Caco-2 (cell line): ENCODE results near the gene SLC10A2. TPM values are rescaled to one million over a fixed set of nuclear protein-coding genes. Genes with fewer than 3 reads are reported as not detected.

Experiments used
- BruUV-seq: library from RNA; stranded (reverse); fragments of 400-500 nt; replicated peaks from 2 replicates; lab custom pipeline; 2021; lab: Mats Ljungman, UMichigan
- CTCF ChIA-PET: fragments of 300-600 bp; sonication (Branson Sonifier 250); formaldehyde crosslinking; loops from one replicate; lab custom pipeline; 2022; ENCODE audit warnings: antibody characterized with exemption; lab: Charles Lee
- POLR2A ChIA-PET: fragments of 300-600 bp; sonication (Branson Sonifier 250); formaldehyde crosslinking; loops from one replicate; lab custom pipeline; 2022; ENCODE audit warnings: antibody characterized with exemption; lab: Charles Lee
- DNase-seq, 2 experiments: peaks; one replicate each; pipeline versions ENCODE4 v3.0.0 to v3.0.0-alpha.2; 2020 to 2022
- H3K27me3 ChIP-seq: replicated peaks from 2 replicates; pipeline ENCODE4 v1.6.0; 2011; ENCODE audit warnings: low read length; ENCODE audit not compliant: control insufficient read depth, insufficient read depth
- H3K36me3 ChIP-seq: 2 replicates; pipeline ENCODE4 v1.5.1; 2011; ENCODE audit warnings: low read length; ENCODE audit not compliant: control insufficient read depth, insufficient read depth
- H3K4me1 ChIP-seq: fragments of 250-450 bp; sonication (Bioruptor Pico); 2 replicates; pipeline ENCODE4 v1.5.1; 2020; ENCODE audit warnings: mild to moderate bottlenecking
- H3K4me3 ChIP-seq: 2 replicates; pipeline ENCODE4 v1.5.1; 2011; ENCODE audit warnings: low read depth, mild to moderate bottlenecking, control low read depth, low read length
- H3K9me3 ChIP-seq: fragments of 250-450 bp; sonication (Bioruptor Pico); 2 replicates; pipeline ENCODE4 v1.5.1; 2020; ENCODE audit warnings: mild to moderate bottlenecking, moderate library complexity
- H3K27ac Mint-ChIP-seq: one replicate; pipeline ENCODE4 v1.8.0; 2022; ENCODE audit warnings: mixed read lengths; ENCODE audit not compliant: unreplicated experiment
- H3K27me3 Mint-ChIP-seq: one replicate; pipeline ENCODE4 v1.8.0; 2022; ENCODE audit warnings: mixed read lengths; ENCODE audit not compliant: insufficient read depth, unreplicated experiment
- H3K36me3 Mint-ChIP-seq: one replicate; pipeline ENCODE4 v1.8.0; 2022; ENCODE audit warnings: mild to moderate bottlenecking, mixed read lengths; ENCODE audit not compliant: insufficient read depth, unreplicated experiment
- H3K4me1 Mint-ChIP-seq: one replicate; pipeline ENCODE4 v1.8.0; 2022; ENCODE audit warnings: low read depth, mixed read lengths; ENCODE audit not compliant: unreplicated experiment
- H3K4me3 Mint-ChIP-seq: one replicate; pipeline ENCODE4 v1.8.0; 2022; ENCODE audit warnings: mild to moderate bottlenecking, moderate library complexity, mixed read lengths; ENCODE audit not compliant: unreplicated experiment
- H3K9me3 Mint-ChIP-seq: one replicate; pipeline ENCODE4 v1.8.0; 2022; ENCODE audit warnings: mixed read lengths; ENCODE audit not compliant: unreplicated experiment
- CTCF ChIP-seq, 2 experiments: fragments of 200-600 bp in 1 of 2; IDR thresholded peaks; 1 replicate in 1 of 2; 2 replicates in 1 of 2; pipeline versions ENCODE4 v1.5.1 to v1.8.0; 2011 to 2022; ENCODE audit warnings: antibody characterized with exemption in 1 of 2, control low read depth in 1 of 2, inconsistent platforms in 1 of 2, low read depth in 1 of 2, low read length in 1 of 2, mild to moderate bottlenecking in 1 of 2, moderate library complexity in 1 of 2; ENCODE audit not compliant: insufficient read depth in 1 of 2, severe bottlenecking in 1 of 2, unreplicated experiment in 1 of 2
- intact Hi-C: fragments of 100-400 bp; cut with micrococcal nuclease; formaldehyde crosslinking; loops from one replicate; pipeline ENCODE4 v1.10.0; 2022; ENCODE audit not compliant: unreplicated experiment
- total RNA-seq: library from RNA; stranded (reverse); gene quantifications from 2 replicates; pipeline ENCODE4 v1.2.3, GENCODE V29; 2022

SLC10A2 gene
- total RNA-seq, 1 experiment from 2014 or later = not detected

DNA sequence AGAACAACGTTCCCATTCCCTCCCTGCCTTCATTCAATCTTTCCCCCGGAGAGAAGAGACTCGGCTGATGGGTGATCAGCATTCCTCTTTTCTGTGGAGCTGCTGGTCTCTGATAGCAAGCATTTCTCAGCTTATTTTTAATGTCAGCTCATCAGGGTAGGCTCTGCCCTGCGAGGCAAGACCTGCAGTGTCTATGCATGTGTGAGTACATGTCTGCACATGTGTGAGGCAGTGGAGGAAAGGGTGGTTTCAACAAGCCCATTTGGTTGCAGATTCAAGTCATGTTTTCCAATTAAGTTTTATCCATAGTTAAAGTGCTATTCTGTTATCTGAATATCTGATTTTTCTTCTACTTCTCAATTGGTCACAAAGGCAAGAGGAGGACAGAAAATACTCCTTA lies 19.5 kb downstream of the SLC10A2 start:
- ChIA-PET CTCF (no interaction called here), POLR2A (no interaction called here)
- TF ChIP-seq CTCF (IDR thresholded peaks at IDR 0.05; ENCODE audit: insufficient read depth in 1 of 2, low read depth in 1 of 2, low read length in 1 of 2, severe bottlenecking in 1 of 2, unreplicated experiment in 1 of 2) = no peak
- Histone ChIP-seq H3K4me1 (no peaks in the 10 kb centered on the region), H3K36me3 (no peaks in the 10 kb centered on the region), H3K27me3 (no peaks in the 10 kb centered on the region), H3K9me3 (no peaks in the 10 kb centered on the region), H3K4me3 (no peak overlapping the region)
- Mint-ChIP-seq H3K27me3 (no peaks in the 10 kb centered on the region), H3K4me1 (no peaks in the 10 kb centered on the region), H3K9me3 (peaks cover 11% of the 10 kb centered on the region), H3K36me3 (no peaks in the 10 kb centered on the region), H3K27ac (no peak overlapping the region), H3K4me3 (no peak overlapping the region)
- no peak for DNase-seq
- intact Hi-C loops = no loop called here
- no TSS peak for BruUV-seq

DNA sequence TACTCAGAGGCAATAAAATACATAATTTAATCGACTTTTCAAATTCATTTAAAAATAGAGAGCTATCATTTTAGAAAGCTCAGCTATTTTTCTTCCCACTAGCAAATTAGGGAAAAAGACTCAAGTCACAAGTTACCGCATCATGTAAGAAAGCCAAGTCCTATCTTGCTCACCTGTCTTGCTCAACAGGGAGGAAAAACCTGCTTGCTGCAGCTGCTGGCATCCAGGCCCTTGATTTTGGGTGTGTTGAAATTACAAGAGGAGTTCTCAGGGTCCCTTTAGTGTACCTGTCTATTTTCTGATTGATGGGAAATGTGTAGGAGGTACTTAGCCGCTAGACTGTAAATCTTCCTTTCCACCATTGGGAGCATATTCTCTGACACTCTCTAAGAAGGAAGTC lies 22.2 kb downstream of the SLC10A2 start:
- Histone ChIP-seq H3K36me3 (no peaks in the 10 kb centered on the region), H3K4me1 (no peaks in the 10 kb centered on the region), H3K4me3 (no peak overlapping the region), H3K9me3 (peaks cover 4% of the 10 kb centered on the region; the same call in 1 of the 2 replicates), H3K27me3 (no peaks in the 10 kb centered on the region)
- Mint-ChIP-seq H3K9me3 (peaks cover 11% of the 10 kb centered on the region), H3K36me3 (no peaks in the 10 kb centered on the region), H3K4me1 (no peaks in the 10 kb centered on the region), H3K4me3 (no peak overlapping the region), H3K27me3 (no peaks in the 10 kb centered on the region), H3K27ac (no peak overlapping the region)
- POLR2A ChIA-PET = no interaction called here
- no peak for TF ChIP-seq CTCF (IDR thresholded peaks at IDR 0.05; ENCODE audit: insufficient read depth in 1 of 2, low read depth in 1 of 2, low read length in 1 of 2, severe bottlenecking in 1 of 2, unreplicated experiment in 1 of 2)
- intact Hi-C loops = no loop called here
- DNase-seq = no peak
- BruUV-seq = no TSS peak
- CTCF ChIA-PET = no interaction called here

- Histone ChIP-seq H3K27me3 (no peaks in the 10 kb centered on the region), H3K4me3 (no peak overlapping the region), H3K36me3 (no peaks in the 10 kb centered on the region), H3K4me1 (no peaks in the 10 kb centered on the region; the same call in 1 of the 2 replicates), H3K9me3 (peaks cover 4% of the 10 kb centered on the region; the same call in 1 of the 2 replicates)
- no peak overlapping the region for H3K4me3 Mint-ChIP-seq
- no peak for DNase-seq
- H3K27ac Mint-ChIP-seq = no peak overlapping the region
- CTCF ChIA-PET = no interaction called here
- H3K27me3 Mint-ChIP-seq = no peaks in the 10 kb centered on the region
- POLR2A ChIA-PET = no interaction called here
- no peak for TF ChIP-seq CTCF (IDR thresholded peaks at IDR 0.05; ENCODE audit: insufficient read depth in 1 of 2, low read depth in 1 of 2, low read length in 1 of 2, severe bottlenecking in 1 of 2, unreplicated experiment in 1 of 2)
- H3K4me1 Mint-ChIP-seq = no peaks in the 10 kb centered on the region
- intact Hi-C loops = no loop called here
- H3K9me3 Mint-ChIP-seq = no peaks in the 10 kb centered on the region
- no TSS peak for BruUV-seq
- H3K36me3 Mint-ChIP-seq = no peaks in the 10 kb centered on the region
These were observed 26.2 kb downstream of the SLC10A2 start for GRCh38 chr13:103040006-103040405.
